Mononuclear cell (primary cell): Measurements from ENCODE around the gene NACC2. TPM values are rescaled to one million over a fixed set of nuclear protein-coding genes. Genes with fewer than 3 reads are reported as not detected.

Experiments used
- H3K27me3 ChIP-seq: 2 replicates; pipeline ENCODE4 v1.6.0; 2011; ENCODE audit warnings: low read length, control low read depth; ENCODE audit not compliant: insufficient read depth
- H3K4me1 ChIP-seq: 2 replicates; pipeline ENCODE4 v1.5.1; 2011; ENCODE audit warnings: mild to moderate bottlenecking, low read length, control low read depth; ENCODE audit not compliant: insufficient read depth
- H3K4me3 ChIP-seq: 2 replicates; pipeline ENCODE4 v1.5.1; 2011; ENCODE audit warnings: mild to moderate bottlenecking, low read length, moderate library complexity
- H3K9me3 ChIP-seq: 2 replicates; pipeline ENCODE4 v1.5.1; 2011; ENCODE audit warnings: low read depth, mild to moderate bottlenecking, control low read depth, low read length
- total RNA-seq: library from RNA; depleted of rRNA; stranded (reverse); fragments of >200 nt; gene quantifications from one replicate; pipeline ENCODE4 v1.2.3, GENCODE V29; 2012

NACC2 gene
- total RNA-seq, 1 donor: 9.2 TPM

DNA sequence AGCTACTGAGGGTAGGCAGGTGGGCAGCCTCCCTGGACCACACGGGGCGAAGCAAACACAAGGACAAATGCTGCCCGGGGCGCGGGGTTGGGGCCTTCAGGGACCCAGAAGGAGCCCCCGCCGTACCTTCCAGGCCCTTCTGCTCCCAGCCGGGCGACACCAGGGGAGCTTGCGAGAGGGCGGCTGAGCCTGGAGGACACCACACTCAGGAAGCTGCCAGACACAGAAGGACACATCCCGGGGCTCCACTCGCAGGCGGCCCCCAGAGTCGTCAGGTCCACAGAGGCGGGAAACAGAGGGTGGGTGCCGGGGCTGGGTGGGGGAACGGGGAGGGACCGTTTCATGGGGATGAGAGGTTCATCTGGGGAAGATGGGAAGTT is 75.4 kb downstream of the NACC2 start:
- Histone ChIP-seq H3K27me3 (no peaks in the 10 kb centered on the region), H3K4me1 (no peaks in the 10 kb centered on the region), H3K9me3 (no peaks in the 10 kb centered on the region), H3K4me3 (no peak overlapping the region)

DNA sequence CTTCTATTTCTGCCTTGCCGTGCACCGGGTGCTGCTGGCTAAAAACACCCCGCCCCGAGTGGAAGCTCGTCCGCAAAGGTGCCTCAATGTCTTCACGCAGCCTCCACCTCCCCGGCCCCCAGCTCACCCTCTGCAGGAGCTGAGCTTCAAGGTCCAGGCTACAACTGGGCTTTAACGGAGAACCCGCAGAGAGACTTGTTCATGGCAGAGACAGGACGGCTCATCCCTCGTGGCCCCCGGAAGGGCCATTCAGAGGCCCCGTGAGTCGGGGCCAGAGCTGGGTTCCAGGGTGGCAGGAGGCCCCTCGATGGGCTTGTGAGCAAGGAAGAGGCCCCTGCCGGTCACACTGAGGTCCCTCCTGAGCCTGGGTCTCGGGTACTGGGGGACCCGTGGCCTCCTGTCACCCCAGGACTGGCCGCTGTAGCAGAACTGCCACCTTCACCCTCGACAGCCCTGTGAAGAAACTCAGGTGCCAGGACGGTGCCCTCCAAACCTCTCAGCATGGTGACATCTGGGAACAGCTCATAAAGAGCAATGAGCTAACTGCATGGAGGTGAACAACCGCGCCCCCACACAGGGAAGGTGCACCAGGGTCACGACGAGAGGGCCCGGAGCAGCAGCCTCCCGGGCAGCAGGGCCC is 75.9 kb downstream of the NACC2 start:
- Histone ChIP-seq H3K27me3 (no peaks in the 10 kb centered on the region), H3K4me1 (no peaks in the 10 kb centered on the region), H3K9me3 (no peaks in the 10 kb centered on the region), H3K4me3 (no peak overlapping the region)

DNA sequence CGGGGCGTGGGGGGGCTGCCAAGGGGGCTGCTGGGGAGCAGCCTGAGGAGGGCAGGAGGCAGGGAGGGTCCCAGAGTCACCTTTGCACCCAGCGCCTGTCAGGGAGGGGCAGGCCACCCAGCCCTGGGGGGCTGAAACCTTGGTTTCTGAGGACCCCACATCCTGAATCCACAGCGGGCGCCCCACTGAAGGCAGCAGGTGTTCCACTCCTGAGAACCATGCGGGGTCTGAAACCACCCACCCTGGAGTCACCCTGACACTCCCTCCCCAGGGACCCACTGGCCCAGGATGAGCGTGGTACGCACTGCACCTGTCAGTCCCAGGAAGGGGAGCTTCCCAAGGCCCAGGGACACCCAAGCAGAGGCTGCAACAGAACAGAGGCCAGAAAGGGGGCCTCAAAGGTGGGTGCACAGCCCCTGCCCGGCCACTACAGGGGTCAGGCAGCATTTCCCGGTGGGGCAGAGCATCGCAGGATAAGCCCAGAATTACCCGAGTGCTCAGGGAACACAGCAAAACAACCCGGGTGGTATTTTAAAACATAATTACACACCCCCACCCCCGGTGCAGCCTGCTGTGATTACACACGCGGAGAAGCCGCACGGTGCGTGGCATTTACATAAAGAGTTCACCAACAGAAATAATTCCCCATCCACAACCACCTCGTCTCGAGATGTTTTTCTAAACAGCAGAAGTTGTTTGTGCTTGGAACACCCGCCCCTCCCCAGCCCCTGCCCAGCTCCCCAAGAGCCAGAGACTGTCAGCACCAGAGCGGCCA is 76.6 kb downstream of the NACC2 start:
- Histone ChIP-seq H3K9me3 (no peaks in the 10 kb centered on the region), H3K4me3 (no peak overlapping the region), H3K4me1 (no peaks in the 10 kb centered on the region), H3K27me3 (no peaks in the 10 kb centered on the region)

DNA sequence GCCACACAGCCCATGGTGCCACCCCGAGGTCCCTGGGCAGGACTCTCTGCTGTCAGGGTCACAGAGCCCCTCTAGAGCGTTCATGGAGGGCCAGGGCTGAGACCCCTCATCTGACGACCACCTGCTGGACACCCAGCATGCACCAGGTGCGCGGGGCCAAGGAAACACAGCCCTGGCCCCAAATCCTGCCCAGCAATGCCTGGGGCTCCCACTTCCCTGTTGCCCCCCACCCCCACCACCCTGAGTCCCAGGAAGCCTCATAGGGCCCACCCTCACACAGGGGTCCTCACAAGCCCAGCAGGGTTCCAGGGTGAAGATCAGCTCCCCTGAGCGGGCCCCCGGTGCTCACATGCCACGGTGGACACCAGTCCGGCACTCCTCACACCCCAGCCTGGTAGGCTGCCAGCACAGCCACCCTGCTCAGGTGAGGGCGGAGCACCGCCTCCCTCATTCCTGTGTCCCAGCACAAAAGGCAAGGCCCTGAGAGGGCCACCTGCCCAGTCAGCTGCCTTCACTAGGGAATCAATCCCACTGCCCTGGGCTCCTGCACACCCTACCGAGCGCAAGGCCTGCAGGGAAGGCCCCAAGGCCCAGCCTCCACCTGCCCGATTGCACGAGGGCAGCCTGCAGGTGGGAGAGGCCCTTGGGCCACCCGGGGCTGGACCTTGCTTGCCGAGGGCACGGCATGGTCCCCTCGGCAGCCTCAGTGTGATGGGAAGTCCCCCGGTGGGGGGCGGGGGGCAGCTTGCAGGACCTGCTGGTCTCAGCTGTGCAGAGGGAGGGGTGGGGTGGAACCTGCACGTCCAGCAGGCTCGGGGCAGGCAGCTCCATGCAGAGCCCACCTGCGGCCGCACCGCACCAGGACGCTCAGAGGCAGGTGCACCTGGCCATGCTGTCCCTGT is 77.5 kb downstream of the NACC2 start:
- no peaks in the 10 kb centered on the region for H3K9me3 ChIP-seq
- no peaks in the 10 kb centered on the region for H3K4me1 ChIP-seq
- H3K27me3 ChIP-seq: no peaks in the 10 kb centered on the region
- H3K4me3 ChIP-seq: no peak overlapping the region

DNA sequence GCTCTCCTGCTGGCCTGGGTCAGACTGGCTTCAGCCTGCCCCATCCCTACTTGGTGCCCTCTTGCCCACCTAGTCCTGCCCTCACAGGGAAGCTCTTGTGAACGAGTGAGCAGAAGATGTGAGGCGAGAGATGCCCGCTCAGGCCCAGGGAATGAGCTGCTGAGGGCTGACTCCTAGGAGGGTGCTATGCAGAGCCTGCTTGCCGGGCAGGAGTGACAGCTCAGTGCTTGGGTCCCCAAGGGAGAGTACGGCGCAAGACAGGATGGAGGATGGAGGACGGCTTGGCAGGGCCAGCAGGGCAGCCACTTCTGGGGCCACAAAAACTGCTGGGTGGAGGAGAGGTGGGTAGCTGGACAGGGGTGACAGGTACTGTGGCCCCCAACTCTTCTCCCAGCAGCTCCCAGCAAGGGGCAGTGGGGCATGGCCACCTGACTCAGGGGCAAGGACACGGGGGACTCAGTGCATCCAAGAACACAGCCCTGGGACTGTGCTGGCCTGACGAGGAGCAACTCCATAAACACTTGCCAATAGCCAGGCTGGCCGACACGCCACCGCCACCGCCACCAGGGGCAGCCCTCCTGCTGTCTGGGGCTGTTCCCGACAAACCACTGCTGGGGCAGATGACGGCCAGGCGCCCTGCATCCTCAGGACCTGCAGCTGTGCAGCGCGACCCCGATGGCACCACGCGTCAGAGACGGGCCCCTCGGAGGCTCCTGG is 78.4 kb downstream of the NACC2 start:
- Histone ChIP-seq H3K27me3 (no peaks in the 10 kb centered on the region), H3K4me1 (no peaks in the 10 kb centered on the region), H3K4me3 (no peak overlapping the region), H3K9me3 (no peaks in the 10 kb centered on the region)

DNA sequence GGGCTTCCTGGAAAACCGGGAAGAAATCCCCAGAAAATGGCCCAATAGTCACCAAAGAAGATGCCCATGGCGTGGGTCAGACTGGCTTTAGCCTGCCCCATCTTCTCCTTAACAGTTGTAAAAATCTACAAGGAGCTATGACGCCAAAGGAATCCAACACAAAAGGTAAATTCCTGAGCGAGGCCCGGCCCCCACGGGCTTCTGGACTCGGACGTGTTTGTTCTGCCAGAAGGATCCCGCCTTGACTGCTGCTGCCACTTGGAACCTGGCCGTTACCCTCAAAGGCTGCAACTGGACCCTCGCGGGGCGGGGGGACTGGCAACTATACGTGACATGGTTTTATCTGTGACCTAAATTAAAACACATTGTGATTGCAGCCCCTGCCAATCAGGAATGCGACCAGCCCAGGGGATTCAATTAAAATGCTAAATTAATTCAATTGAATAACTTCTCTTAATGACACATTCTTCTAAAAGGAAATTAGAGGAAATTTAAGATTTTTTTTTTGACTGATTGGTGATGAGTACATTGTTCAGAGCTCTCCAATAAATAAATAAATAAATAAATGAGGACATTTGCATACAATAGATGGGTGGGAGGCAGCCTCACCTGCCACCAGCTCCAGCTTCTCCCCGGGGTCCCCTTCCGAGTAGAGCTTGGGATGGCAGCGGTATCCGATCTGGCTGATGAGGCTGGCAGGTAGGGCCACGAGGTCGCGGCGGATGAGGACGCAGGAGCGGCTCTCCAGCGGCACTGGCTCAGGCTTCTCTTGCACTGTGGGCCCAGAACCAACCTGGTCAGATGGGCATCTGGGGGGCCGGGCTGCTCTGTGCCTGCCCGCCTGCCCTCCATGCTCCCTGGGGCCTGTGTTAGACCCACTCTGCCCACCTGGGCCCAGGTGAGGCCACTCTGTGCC is 79.2 kb downstream of the NACC2 start:
- Histone ChIP-seq H3K27me3 (no peaks in the 10 kb centered on the region), H3K9me3 (no peaks in the 10 kb centered on the region), H3K4me1 (no peaks in the 10 kb centered on the region), H3K4me3 (no peak overlapping the region)

DNA sequence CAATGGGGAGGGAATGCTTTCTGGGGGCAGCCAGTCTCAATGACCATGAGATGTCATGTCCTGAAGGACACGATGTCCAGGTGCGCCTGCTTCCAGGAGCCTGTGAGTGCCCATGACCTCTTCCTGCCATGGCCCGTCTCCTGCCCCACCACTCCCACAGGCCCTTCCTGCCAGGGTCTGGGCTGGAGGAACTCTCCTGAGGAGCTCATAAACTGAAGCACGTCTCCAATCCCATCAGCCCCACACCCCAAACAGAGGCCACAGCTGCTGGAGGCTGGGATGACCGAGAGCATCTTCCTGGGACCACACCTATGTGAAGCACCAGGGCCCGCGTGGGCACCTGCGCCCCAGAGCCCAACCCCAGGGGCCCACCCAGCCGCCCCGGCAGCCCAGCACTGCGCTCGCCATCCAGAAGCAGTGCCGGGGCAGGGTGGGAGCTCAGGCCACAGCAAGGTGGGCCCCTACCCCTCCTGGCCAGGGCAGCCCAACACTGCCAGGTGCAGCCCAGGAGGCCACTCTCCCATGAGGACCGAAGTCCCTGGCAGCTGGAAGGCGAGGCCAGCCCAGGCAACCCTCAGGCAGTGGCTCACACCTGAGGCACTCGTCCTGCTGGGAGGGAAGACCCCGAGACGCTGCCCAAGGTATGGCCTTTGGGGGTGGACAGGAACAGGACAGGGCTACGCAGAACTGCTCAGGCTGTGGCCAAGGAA is 80.0 kb downstream of the NACC2 start:
- Histone ChIP-seq H3K4me3 (no peak overlapping the region), H3K27me3 (no peaks in the 10 kb centered on the region), H3K4me1 (no peaks in the 10 kb centered on the region), H3K9me3 (no peaks in the 10 kb centered on the region)

DNA sequence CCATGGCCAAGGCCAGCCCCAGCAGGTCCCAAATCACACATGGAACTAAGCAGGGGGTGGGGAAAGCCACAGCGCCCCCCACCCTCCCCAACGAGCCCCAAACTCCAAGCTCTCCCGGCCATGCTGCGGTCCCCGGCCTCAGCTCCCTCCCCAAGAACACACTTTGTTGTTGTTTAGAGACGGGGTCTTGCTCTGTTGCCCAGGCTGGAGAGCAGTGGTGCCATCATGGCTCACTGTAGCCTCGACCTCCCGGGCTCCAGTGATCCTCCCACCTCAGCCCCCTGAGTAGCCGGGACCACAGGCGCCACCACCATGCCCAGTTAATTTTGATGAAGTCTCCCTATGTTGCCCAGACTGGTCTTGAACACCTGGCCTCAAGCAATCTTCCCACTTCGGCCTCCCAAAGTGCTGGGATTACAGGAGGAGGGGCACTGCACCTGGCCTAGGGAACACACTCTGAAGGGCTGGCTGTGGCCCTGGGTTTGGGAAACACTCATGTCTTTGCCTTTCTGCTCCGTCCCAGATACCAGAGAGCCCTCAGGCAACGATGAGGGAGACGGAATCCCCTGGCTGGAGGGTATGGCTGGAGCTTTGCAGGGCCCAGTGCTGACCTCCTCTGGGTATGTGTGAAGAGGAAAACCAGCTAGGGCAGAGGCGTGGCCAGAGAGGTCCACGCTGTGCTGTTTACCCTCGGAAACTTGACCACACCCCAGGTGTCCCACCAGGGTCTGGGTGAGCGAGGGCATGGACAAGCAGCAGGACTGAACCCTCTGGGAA is 80.8 kb downstream of the NACC2 start:
- H3K4me3 ChIP-seq: no peak overlapping the region
- H3K27me3 ChIP-seq: no peaks in the 10 kb centered on the region
- no peaks in the 10 kb centered on the region for H3K9me3 ChIP-seq

DNA sequence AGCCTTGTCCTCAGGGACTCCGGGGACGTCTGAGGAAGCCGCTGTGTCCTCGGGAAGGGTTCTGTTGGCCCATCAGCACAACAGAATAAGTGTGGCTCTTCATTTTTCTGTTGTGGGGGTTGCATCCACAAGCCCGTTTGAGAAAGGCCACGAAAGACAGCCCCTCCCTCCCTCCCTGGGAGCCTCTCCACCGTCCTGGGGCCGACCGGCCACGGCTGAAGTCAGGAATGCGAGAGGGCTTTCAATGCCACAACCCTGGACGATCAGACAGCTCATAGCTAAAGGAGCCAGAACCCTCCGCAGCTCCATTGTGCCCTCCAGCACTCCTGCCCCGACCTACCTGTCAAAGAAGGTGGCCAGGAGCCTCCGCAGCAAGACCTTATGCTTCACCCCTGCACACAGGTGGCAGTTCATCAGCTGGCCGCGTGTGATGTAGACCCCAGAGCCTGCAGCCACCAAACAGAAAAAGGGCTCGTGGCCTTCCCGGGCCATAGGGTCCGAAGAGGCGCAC is 81.5 kb downstream of the NACC2 start:
- Histone ChIP-seq H3K4me3 (no peak overlapping the region), H3K27me3 (no peaks in the 10 kb centered on the region), H3K9me3 (no peaks in the 10 kb centered on the region), H3K4me1 (no peaks in the 10 kb centered on the region)

More for the DNA sequence above, 80.8 kb downstream of the NACC2 start:
- no peaks in the 10 kb centered on the region for H3K4me1 ChIP-seq

DNA sequence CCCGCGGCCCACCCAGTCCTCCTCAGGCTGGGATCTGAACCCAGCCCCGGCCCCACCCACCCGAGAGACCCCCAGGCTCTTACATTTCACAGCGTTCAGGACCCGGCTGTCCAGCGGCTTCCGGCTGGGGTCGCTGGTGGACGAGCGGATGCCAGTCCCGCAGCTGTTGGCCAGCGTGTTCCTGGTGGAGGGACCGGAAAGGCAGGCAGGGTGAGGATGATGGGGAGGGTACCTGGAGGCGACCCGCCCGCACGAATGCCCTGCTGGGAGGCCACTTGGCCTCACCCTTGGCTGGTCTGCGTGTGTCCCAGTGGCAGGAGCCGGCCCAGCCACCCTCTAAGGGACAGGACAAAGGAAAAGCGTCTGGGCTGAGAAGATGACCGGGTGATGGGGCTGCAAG is 82.0 kb downstream of the NACC2 start:
- Histone ChIP-seq H3K4me3 (no peak overlapping the region), H3K9me3 (no peaks in the 10 kb centered on the region), H3K4me1 (no peaks in the 10 kb centered on the region), H3K27me3 (no peaks in the 10 kb centered on the region)

DNA sequence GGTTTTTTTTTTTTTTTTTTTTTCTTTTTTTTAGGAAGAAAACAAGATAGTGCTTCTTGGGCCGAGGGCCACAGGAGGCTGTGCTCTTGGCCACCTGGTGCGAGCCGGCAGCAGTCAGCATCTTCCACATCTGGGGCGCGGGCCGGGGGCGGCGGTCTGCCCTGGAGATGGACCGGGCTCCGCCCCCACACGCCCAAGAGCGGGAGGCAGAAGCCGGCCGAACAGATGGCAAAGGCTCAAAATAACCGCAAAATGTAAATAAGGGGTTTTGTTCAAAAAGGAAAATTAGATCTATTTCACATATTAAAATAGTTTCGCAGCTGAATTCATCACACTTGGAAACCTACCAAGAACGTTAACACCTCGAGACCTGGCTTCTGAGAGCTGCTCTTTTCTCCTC is 82.4 kb downstream of the NACC2 start:
- H3K4me1 ChIP-seq: no peaks in the 10 kb centered on the region
- H3K9me3 ChIP-seq: no peaks in the 10 kb centered on the region
- no peak overlapping the region for H3K4me3 ChIP-seq
- no peaks in the 10 kb centered on the region for H3K27me3 ChIP-seq

DNA sequence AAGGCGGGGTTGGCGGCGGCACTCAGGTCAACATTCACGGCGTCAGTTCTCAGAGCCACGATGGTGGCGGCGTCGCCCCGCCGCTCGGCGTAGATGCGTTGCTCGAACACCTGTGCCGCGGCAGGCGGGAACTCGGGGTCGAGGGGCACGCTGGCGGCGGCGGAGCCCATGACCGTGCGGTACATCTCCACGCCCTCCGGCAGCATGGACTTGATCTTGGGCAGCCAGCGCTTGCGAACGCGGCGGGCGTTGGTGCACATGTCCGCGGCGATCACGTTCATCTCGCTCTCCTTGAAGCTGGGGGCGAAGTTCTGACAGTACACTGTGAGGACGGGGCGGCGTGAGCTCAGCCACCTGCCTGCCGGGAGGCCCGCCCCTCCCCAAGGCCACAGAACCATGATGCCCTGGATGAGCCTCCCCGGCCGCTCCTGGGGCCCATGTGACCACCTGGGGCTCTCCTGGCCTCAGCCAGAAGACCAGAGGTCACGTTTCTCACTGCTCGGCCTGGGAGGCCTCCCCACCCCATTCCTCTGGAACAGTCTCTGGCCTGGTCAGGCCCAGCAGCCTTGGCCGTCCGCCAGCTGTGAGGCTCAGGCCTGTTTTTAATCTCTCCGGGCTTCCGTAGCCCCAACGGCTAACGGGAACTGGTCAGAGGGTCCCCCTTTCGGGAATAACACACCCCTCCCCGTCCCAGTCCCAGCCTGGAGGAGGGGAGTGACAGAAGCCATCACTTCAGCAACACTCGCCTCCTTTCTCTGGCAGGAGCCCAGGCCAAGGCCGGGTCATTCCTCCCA is 83.2 kb downstream of the NACC2 start:
- Histone ChIP-seq H3K9me3 (no peaks in the 10 kb centered on the region), H3K4me1 (no peaks in the 10 kb centered on the region), H3K4me3 (no peak overlapping the region)

More for the DNA sequence above, 83.2 kb downstream of the NACC2 start:
- no peaks in the 10 kb centered on the region for H3K27me3 ChIP-seq
